Measurements from ENCODE around the gene CD44.

Gene CD44

GRCh38 chr11:35158701-35159510, 19.9 kb downstream of the CD44 start:
- ATAC-seq = no peak

GRCh38 chr11:35160246-35160824, 21.4 kb downstream of the CD44 start:
- no peak for DNase-seq
- ATAC-seq = peak; percentile 63

More at GRCh38 chr11:35158701-35159510, 19.9 kb downstream of the CD44 start:
- no peak for DNase-seq

GRCh38 chr11:35160902-35161597, 22.1 kb downstream of the CD44 start:
- DNase-seq = no peak

GRCh38 chr11:35162745-35163144, 23.8 kb downstream of the CD44 start:
- DNase-seq = no peak
- no peak for ATAC-seq

More at GRCh38 chr11:35160902-35161597, 22.1 kb downstream of the CD44 start:
- ATAC-seq = no peak

GRCh38 chr11:35163209-35163608, 24.2 kb downstream of the CD44 start:
- no peak for DNase-seq
- ATAC-seq = no peak

GRCh38 chr11:35163702-35164496, 24.9 kb downstream of the CD44 start:
- ATAC-seq (no peak), DNase-seq (peak; percentile 49)

GRCh38 chr11:35165030-35165422, 26.1 kb downstream of the CD44 start:
- ATAC-seq = peak; percentile 7
- no peak for DNase-seq

GRCh38 chr11:35165423-35166368, 26.7 kb downstream of the CD44 start:
- peak; percentile 70 for ATAC-seq
- peak; percentile 80 for DNase-seq

- ATAC-seq (peak; percentile 40), DNase-seq (peak; percentile 52)
These were observed 27.7 kb downstream of the CD44 start for GRCh38 chr11:35166369-35167360.

GRCh38 chr11:35167426-35167954, 28.5 kb downstream of the CD44 start:
- DNase-seq (no peak), ATAC-seq (no peak)

- ATAC-seq (no peak), DNase-seq (no peak)
These were observed 29.7 kb downstream of the CD44 start for GRCh38 chr11:35168671-35169070.

- no peak for ATAC-seq
- no peak for DNase-seq
These were observed 30.1 kb downstream of the CD44 start for GRCh38 chr11:35169112-35169511.

- ATAC-seq (no peak), DNase-seq (no peak)
These were observed 30.8 kb downstream of the CD44 start for GRCh38 chr11:35169754-35170153.

GRCh38 chr11:35170503-35170902, 31.5 kb downstream of the CD44 start:
- no peak for ATAC-seq
- DNase-seq = no peak

GRCh38 chr11:35171226-35171625, 32.3 kb downstream of the CD44 start:
- DNase-seq (no peak), ATAC-seq (no peak)

GRCh38 chr11:35173011-35173511, 34.1 kb downstream of the CD44 start:
- ATAC-seq (no peak), DNase-seq (no peak)

- no peak for DNase-seq
- ATAC-seq = no peak
These were observed 34.9 kb downstream of the CD44 start for GRCh38 chr11:35173616-35174566.

GRCh38 chr11:35174666-35175065, 35.7 kb downstream of the CD44 start:
- ATAC-seq = no peak
- DNase-seq = no peak
